Adrenal gland (tissue), 5 donors: ENCODE measurements around the gene DTD1.

ENCODE experiments used
- CTCF ChIP-seq, 6 experiments: fragments of 450-650 bp in 4 of 6; fragments of 200-600 bp in 2 of 6; sonication (generic) in 1 of 6; IDR thresholded peaks; 1 replicate in 5 of 6; 2 replicates in 1 of 6; pipeline versions ENCODE4 v1.5.1 to v1.8.0; 2016 to 2021; ENCODE audit warnings: antibody characterized with exemption in 6 of 6, mild to moderate bottlenecking in 2 of 6, moderate library complexity in 1 of 6
- POLR2A ChIP-seq, 2 donors: fragments of 450-650 bp; IDR thresholded peaks; one replicate each; pipeline ENCODE4 v1.6.1; 2017; ENCODE audit warnings: antibody characterized with exemption in 2 of 2, mild to moderate bottlenecking in 2 of 2, moderate library complexity in 1 of 2
- donor health status: DM: no; HTN: no; CAD: no.

- TF ChIP-seq POLR2A (IDR thresholded peaks at IDR 0.05) (no peak), CTCF (IDR thresholded peaks at IDR 0.05) (no peak)
These were observed 140.5 kb downstream of the DTD1 start for GRCh38 chr20:18728165-18728869.
